ENCODE data around the gene RPL7A.

Gene RPL7A

DNA sequence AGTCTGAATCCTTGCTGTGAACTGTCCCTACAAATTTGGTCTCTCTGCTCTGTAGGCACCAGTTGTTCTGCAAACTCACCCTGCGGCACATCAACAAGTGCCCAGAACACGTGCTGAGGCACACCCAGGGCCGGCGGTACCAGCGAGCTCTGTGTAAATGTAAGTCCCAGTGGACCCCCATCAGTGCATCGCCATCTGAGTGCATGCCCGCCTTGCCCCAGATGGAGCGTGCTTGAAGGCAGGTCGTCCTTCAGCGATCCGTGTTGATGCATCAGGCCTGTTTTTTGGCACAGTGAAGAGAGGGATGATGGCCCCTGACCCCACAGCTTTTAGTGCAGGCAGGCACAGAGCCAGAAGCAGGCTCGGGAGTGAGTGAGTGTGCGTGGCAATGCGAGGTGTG, 9.6 kb downstream of the RPL7A start:
- TF ChIP-seq, protein P1, sequence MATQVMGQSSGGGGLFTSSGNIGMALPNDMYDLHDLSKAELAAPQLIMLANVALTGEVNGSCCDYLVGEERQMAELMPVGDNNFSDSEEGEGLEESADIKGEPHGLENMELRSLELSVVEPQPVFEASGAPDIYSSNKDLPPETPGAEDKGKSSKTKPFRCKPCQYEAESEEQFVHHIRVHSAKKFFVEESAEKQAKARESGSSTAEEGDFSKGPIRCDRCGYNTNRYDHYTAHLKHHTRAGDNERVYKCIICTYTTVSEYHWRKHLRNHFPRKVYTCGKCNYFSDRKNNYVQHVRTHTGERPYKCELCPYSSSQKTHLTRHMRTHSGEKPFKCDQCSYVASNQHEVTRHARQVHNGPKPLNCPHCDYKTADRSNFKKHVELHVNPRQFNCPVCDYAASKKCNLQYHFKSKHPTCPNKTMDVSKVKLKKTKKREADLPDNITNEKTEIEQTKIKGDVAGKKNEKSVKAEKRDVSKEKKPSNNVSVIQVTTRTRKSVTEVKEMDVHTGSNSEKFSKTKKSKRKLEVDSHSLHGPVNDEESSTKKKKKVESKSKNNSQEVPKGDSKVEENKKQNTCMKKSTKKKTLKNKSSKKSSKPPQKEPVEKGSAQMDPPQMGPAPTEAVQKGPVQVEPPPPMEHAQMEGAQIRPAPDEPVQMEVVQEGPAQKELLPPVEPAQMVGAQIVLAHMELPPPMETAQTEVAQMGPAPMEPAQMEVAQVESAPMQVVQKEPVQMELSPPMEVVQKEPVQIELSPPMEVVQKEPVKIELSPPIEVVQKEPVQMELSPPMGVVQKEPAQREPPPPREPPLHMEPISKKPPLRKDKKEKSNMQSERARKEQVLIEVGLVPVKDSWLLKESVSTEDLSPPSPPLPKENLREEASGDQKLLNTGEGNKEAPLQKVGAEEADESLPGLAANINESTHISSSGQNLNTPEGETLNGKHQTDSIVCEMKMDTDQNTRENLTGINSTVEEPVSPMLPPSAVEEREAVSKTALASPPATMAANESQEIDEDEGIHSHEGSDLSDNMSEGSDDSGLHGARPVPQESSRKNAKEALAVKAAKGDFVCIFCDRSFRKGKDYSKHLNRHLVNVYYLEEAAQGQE (IDR thresholded peaks at IDR 0.05; ENCODE audit: insufficient read depth in 1 of 2, low read depth in 2 of 2, low read length in 2 of 2), result no peak
- TF ChIP-seq TAF1 (IDR thresholded peaks at IDR 0.05; ENCODE audit: borderline replicate concordance, insufficient read depth, low read length) (no peak), SIN3A (IDR thresholded peaks at IDR 0.05; ENCODE audit: borderline replicate concordance, insufficient read depth, low read length) (no peak)

DNA sequence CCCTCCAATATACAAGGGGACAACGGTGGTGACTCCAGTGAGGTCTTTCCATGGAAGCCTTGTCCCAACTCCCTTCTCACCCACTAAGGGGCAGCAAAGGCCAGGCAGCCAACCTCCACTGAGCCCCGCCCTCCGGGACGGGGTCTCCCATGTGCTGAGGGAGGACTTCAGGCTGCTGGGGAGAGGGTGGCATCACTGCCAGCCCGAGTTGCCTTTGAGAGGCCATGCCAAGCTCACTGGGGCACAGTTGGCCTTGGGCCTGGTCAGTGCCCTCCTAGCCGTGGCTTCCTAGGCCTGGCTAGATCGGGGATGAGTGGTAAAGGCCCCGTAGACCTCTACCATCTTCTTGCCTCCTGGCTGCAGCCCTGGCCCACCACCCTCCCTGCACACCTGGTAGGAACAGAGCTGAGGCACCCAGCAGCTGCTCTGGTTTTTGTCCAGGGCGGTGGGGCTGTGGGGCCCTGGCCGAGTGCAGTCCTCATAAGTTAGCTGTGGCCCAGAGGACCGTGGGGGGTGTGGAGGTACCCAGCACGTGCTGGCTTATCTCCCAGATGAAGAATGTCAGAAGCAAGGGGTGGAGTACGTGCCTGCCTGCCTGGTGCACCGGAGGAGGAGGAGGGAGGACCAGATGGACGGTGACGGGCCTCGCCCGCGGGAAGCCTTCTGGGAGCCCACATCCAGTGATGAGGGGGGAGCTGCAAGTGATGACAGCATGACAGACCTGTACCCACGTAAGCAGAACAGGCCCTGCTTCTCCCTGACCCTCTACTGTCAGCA, 11.6 kb downstream of the RPL7A start:
- TF ChIP-seq, protein P1 (IDR thresholded peaks at IDR 0.05; ENCODE audit: insufficient read depth in 1 of 2, low read depth in 2 of 2, low read length in 2 of 2), result no peak
- TF ChIP-seq TAF1 (IDR thresholded peaks at IDR 0.05; ENCODE audit: borderline replicate concordance, insufficient read depth, low read length) (no peak), SIN3A (IDR thresholded peaks at IDR 0.05; ENCODE audit: borderline replicate concordance, insufficient read depth, low read length) (no peak), POLR2AphosphoS5 (IDR thresholded peaks at IDR 0.05; ENCODE audit: low read depth, low read length) (no peak; the same call in 1 of the 2 replicates), FOXP2 (optimal IDR thresholded peaks at IDR 0.05; ENCODE audit: borderline replicate concordance, extremely low read depth, extremely low read length, insufficient read depth) (no peak)

DNA sequence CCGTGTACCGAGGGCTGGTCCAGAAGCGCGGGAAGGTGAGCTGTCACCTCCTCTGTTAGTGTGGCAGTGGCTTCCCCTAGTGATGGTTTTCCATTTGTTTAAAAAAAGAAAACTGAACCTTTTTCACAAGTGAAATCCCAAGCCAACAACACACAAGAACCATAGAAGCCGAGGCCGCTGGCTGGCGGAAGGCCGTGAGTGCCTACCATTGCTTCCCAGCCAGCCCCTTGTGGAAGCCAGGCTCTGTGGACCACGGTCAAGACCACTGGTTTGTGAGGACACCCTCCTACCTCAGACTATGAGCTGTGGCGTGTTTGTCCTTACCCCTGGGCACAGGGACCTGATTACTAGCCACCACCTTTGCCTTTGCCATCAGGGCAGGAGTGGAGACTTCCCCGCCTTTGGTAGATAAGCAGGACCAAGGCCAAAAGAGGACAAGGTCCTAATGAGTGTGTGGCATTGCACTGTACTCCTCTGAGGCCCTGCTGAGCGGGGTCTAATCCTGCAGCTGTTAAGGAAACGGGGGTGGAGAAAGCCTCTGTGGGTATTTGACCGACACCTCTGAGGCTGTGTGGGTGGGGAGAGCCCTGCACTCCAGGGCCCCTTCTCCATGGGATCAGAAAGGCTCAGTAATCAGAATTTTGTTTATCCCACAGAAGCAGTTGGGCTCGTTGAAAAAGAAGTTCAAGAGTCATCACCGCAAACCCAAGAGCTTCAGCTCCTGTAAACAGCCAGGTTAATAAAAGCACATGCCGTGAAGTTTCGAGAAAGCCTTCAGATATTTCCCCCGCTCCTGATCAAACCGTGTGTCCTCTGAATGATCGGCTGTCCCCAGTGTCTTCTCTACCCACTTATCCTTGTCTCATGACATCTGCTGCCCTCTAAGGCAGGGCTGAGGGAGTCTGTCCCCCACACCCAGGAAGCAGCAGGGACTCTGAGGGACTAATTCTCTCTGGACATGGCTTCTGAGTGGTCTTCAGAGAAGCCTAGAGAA, 12.7 kb downstream of the RPL7A start:
- TF ChIP-seq FOXP2 (optimal IDR thresholded peaks at IDR 0.05; ENCODE audit: borderline replicate concordance, extremely low read depth, extremely low read length, insufficient read depth) (no peak), POLR2AphosphoS5 (IDR thresholded peaks at IDR 0.05; ENCODE audit: low read depth, low read length) (no peak; the same call in 1 of the 2 replicates), TAF1 (IDR thresholded peaks at IDR 0.05; ENCODE audit: borderline replicate concordance, insufficient read depth, low read length) (no peak)
- TF ChIP-seq, protein P1 (IDR thresholded peaks at IDR 0.05; ENCODE audit: insufficient read depth in 1 of 2, low read depth in 2 of 2, low read length in 2 of 2), result no peak

DNA sequence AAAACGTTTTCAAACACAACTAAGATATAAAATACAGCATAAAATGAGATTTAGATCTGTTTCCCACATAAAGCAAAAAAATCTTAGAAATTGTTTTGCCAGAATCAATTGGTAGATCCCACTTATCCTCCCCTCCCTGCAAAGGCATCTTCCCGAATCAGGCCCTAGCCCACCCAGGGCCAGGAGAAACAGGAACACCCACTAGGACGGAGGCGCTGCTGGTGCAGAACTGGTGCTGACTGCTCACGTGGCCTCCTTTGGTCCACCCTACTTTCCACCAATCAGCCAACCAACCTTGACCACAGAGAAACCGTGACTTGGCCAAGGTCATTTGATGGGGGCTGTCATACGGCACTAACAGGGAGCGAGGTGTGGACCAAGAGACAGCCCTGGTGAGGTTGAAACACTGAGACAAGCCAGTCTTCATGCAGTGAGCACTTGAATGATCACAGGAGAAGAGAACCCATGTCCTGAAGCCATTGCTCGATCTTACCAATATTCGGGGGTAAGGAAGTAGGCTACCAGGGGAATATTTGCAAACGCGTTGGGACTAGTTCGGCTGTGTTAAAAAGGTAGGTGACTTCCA, 13.6 kb downstream of the RPL7A start:
- TF ChIP-seq, protein P1 (IDR thresholded peaks at IDR 0.05; ENCODE audit: insufficient read depth in 1 of 2, low read depth in 2 of 2, low read length in 2 of 2), result no peak
- TF ChIP-seq SIN3A (IDR thresholded peaks at IDR 0.05; ENCODE audit: borderline replicate concordance, insufficient read depth, low read length) (no peak), FOXP2 (optimal IDR thresholded peaks at IDR 0.05; ENCODE audit: borderline replicate concordance, extremely low read depth, extremely low read length, insufficient read depth) (no peak), TAF1 (IDR thresholded peaks at IDR 0.05; ENCODE audit: borderline replicate concordance, insufficient read depth, low read length) (no peak), POLR2AphosphoS5 (IDR thresholded peaks at IDR 0.05; ENCODE audit: low read depth, low read length) (no peak; the same call in 1 of the 2 replicates)

All from PFSK-1 (cell line).